Nasal cavity respiratory epithelium epithelial cell of viscerocranial mucosa (primary cell): ENCODE measurements around the gene NFKBIA. TPM values are rescaled to one million over a fixed set of nuclear protein-coding genes. Genes with fewer than 3 reads are reported as not detected.

Experiments used
- total RNA-seq: library from RNA; depleted of rRNA; stranded (reverse); fragments of >200 nt; gene quantifications from 2 replicates; pipeline ENCODE4 v1.2.3, GENCODE V29; 2014

The NFKBIA gene, protein sequence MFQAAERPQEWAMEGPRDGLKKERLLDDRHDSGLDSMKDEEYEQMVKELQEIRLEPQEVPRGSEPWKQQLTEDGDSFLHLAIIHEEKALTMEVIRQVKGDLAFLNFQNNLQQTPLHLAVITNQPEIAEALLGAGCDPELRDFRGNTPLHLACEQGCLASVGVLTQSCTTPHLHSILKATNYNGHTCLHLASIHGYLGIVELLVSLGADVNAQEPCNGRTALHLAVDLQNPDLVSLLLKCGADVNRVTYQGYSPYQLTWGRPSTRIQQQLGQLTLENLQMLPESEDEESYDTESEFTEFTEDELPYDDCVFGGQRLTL
- 69.4 and 137 TPM in 2 replicates for total RNA-seq

GRCh38 chr14:35404449-35405303 is at the start of gene NFKBIA:
NFKBIA (minus strand) TSS chr14:35404749; CDS start chr14:35404644, 105 bp downstream.

Other genes with a start within 250 kb of the NFKBIA start
- 140 and 204 TPM in 2 replicates for gene PSMA6, start 112.4 kb downstream of the NFKBIA start, total RNA-seq
- not detected in 2 replicates for gene INSM2, start 129.4 kb upstream of the NFKBIA start, total RNA-seq